ENCODE measurements around the gene PAX7.

PAX7 gene

DNA sequence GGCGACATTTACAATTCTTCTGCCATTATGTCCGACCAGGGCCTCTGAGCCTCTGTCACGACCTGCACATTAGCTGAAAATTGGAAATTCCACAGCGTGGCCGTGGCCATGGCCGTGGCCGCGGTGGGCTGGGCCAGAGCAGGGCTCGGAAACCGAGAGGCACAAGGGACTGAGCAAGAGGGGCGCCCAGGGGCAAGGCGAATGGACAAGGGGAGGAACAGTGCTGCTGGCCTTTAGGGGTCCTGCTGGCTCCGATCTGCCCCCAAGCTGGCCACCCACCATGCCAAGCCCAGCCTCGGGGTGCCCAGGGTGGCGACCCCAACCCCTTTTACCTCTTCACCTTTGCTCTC, 153.8 kb downstream of the PAX7 start:
- no peak for ATAC-seq
- Mint-ChIP-seq H3K27ac (no peak overlapping the region), H3K9me3 (no peaks in the 10 kb centered on the region), H3K4me1 (no peaks in the 10 kb centered on the region), H3K27me3 (peaks cover 44% of the 10 kb centered on the region), H3K4me3 (no peak overlapping the region)
- no peak for DNase-seq

GRCh38 chr1:18786149-18786548, 155.5 kb downstream of the PAX7 start:
- peaks cover 53% of the 10 kb centered on the region for H3K27me3 Mint-ChIP-seq

GRCh38 chr1:18787825-18788385, 157.3 kb downstream of the PAX7 start:
- H3K9me3 Mint-ChIP-seq, result no peaks in the 10 kb centered on the region
- peaks cover 65% of the 10 kb centered on the region for H3K27me3 Mint-ChIP-seq
- no peak for DNase-seq
- H3K4me3 Mint-ChIP-seq, result no peak overlapping the region
- H3K27ac Mint-ChIP-seq, result no peak overlapping the region
- H3K4me1 Mint-ChIP-seq, result no peaks in the 10 kb centered on the region
- ATAC-seq, result no peak

More at GRCh38 chr1:18786149-18786548, 155.5 kb downstream of the PAX7 start:
- H3K4me3 Mint-ChIP-seq, result no peak overlapping the region
- no peaks in the 10 kb centered on the region for H3K9me3 Mint-ChIP-seq
- no peaks in the 10 kb centered on the region for H3K4me1 Mint-ChIP-seq
- DNase-seq (no peak), ATAC-seq (no peak)
- no peak overlapping the region for H3K27ac Mint-ChIP-seq

DNA sequence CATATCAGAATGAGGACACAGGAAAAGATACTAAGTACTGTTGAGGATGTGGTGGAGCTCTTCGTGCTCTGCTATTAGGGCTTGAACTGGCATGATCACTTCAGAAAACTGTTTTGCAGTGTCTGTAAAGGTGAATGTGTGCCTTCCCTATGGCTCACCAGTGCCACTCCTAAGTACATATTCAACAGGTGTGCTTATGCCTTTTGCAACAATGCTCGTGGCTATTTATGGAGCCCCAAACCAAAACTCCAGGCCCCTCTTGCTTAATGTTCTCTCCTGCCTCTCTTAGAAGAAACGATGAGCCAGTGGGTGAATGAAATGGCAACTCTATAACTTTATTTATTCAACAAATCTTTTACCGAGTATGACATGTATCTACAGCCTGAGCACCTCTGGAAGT, 158.6 kb downstream of the PAX7 start:
- Mint-ChIP-seq H3K4me3 (no peak overlapping the region), H3K27ac (no peak overlapping the region), H3K9me3 (no peaks in the 10 kb centered on the region), H3K27me3 (peaks cover 70% of the 10 kb centered on the region), H3K4me1 (no peaks in the 10 kb centered on the region)
- ATAC-seq (no peak), DNase-seq (no peak)

DNA sequence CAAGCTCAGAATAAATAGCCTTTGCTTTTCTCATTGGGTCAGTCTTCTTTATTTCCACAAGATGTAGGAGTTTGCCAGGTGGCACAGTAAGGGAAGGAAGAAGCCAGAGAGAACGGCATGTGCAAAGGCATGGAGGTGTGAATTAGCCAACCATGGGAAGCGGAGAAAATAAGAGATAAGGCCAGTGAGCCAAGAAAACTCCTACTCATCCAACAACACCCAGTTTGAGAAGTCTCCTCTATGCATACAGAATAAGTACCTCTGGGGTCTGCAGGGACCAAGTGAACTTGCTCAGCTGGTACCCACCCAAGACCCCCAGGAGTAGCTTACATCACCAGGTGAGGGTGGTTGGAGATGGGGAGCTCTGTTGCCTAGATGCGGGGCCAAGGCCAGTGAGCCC, 162.1 kb downstream of the PAX7 start:
- Mint-ChIP-seq H3K27ac (no peak overlapping the region), H3K9me3 (no peaks in the 10 kb centered on the region), H3K4me3 (no peak overlapping the region), H3K27me3 (peaks cover 73% of the 10 kb centered on the region), H3K4me1 (no peaks in the 10 kb centered on the region)
- no peak for DNase-seq
- no peak for ATAC-seq

GRCh38 chr1:18793164-18793563, 162.5 kb downstream of the PAX7 start:
- Mint-ChIP-seq H3K27me3 (peaks cover 73% of the 10 kb centered on the region), H3K4me3 (no peak overlapping the region)

DNA sequence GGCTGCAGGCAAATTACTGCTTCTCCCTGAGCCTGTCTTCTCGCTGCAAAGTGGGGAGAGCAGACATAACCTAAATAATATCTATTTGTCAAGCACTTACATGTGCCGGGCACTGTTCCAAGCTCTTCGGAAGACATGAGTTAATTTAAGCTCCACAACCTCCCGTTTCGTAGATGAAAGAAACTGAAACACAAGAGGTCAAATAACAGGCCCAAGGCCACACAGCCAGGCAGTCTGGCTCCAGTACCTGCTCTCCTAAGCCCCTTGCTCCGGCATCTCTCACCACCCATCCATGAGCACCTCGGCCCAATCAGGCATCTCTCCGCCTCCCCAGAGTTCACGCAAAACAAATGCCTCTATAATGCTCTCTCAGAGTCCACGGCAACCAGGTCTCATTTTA, 163.4 kb downstream of the PAX7 start:
- Mint-ChIP-seq H3K27me3 (peaks cover 73% of the 10 kb centered on the region), H3K9me3 (no peaks in the 10 kb centered on the region), H3K4me1 (no peaks in the 10 kb centered on the region), H3K4me3 (no peak overlapping the region), H3K27ac (no peak overlapping the region)
- ATAC-seq (no peak), DNase-seq (no peak)

More at GRCh38 chr1:18793164-18793563, 162.5 kb downstream of the PAX7 start:
- DNase-seq (no peak), ATAC-seq (no peak)
- Mint-ChIP-seq H3K9me3 (no peaks in the 10 kb centered on the region), H3K27ac (no peak overlapping the region), H3K4me1 (no peaks in the 10 kb centered on the region)

DNA sequence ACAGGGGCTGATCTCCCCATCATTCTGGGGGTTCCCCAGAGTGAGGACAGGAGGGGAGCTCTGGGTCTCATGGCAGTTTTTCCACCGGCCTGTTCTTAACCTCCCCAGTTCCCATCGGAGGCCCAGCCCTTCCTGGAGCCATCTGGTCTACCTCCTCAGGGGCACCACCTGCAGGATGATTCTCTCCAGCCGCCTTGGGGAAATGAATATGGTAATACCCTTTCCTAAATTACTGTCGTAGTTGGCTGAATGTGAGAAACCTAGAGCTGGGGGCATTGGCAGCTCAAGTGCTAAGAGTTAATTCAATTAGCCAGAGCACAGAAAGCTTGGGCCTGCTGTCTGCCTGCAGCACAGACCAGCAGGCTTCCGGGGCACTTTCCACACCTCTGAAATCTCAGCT, 163.9 kb downstream of the PAX7 start:
- ATAC-seq (no peak), DNase-seq (no peak)
- Mint-ChIP-seq H3K4me3 (no peak overlapping the region), H3K27ac (no peak overlapping the region), H3K9me3 (no peaks in the 10 kb centered on the region), H3K4me1 (no peaks in the 10 kb centered on the region), H3K27me3 (peaks cover 68% of the 10 kb centered on the region)

DNA sequence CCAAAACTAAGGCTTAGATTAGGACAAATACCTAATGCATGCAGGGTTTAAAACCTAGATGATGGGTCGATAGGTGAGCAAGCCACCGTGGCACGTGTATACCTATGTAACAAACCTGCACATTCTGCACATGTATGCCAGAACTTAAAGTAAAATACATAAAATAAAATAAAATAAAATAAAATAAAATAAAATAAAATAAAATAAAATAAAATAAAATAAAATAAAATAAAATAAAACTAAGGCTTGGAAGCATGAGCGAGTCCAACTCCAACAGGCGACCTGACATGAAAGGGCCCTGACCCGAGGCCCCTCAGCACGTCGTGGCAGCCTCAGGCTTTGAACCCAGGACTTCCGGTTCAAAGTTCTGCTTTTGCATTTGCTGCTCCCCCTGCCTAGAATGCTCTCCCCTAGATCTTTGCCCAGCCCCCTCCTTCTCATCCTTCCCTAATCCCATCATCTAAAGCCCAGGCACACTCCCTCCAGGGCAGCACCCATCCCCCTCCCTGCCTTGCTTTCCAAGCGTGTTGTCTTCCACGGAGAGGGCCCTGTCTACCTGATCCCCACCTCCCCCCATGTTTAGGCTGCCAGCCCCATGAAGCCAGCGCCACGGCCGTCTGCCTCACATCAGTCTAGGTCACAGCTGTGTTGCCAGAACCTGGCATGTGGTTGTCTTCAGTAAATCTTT, 164.5 kb downstream of the PAX7 start:
- H3K27ac Mint-ChIP-seq, result peak overlapping the region in 1 of 2 donors; percentile 3
- H3K9me3 Mint-ChIP-seq, result no peaks in the 10 kb centered on the region
- no peak overlapping the region for H3K4me3 Mint-ChIP-seq
- H3K27me3 Mint-ChIP-seq, result peaks cover 62% of the 10 kb centered on the region
- no peaks in the 10 kb centered on the region for H3K4me1 Mint-ChIP-seq
- no peak for ATAC-seq
- no peak for DNase-seq

GRCh38 chr1:18796950-18797349, 166.3 kb downstream of the PAX7 start:
- no peak for DNase-seq

More at GRCh38 chr1:18796950-18797349, 166.3 kb downstream of the PAX7 start:
- H3K27me3 Mint-ChIP-seq, result peaks cover 48% of the 10 kb centered on the region
- H3K9me3 Mint-ChIP-seq, result no peaks in the 10 kb centered on the region
- peak overlapping the region in 1 of 2 donors; percentile 37 for H3K27ac Mint-ChIP-seq
- H3K4me3 Mint-ChIP-seq, result no peak overlapping the region
- ATAC-seq, result no peak
- no peaks in the 10 kb centered on the region for H3K4me1 Mint-ChIP-seq
